HG02885 (cell line): ENCODE results near the gene DIP2C.
"Not testable (repeated sequence)": the region's sequence is repeated elsewhere in the genome, so short reads cannot be mapped to it uniquely, and the experiment has no call there.

Experiments
- ATAC-seq: cut with Tn5 transposase; IDR thresholded peaks from one replicate; pipeline ENCODE4 v1.9.1; 2021; ENCODE audit warnings: mild to moderate bottlenecking; ENCODE audit not compliant: unreplicated experiment, poor library complexity

Gene DIP2C

DNA sequence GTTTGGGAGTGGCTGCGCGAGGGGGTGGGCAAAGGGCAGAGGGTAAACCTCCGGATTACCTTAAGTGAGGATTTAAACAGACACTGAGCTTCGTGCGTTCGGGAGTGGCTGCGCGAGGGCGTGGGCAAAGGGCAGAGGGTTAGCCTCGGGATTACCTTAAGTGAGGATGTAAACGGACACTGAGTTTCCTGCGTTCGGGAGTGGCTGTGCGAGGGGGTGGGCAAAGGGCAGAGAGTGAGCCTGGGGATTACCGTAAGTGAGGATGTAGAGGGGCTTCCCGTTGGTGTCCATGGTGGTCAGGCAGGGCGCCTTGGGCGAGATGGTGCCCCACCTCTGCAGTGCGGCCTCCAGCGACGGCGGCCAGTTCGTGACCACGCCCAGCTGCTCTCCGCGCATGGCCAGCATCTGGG is 275.8 kb downstream of the DIP2C start:
- no peak for ATAC-seq

DNA sequence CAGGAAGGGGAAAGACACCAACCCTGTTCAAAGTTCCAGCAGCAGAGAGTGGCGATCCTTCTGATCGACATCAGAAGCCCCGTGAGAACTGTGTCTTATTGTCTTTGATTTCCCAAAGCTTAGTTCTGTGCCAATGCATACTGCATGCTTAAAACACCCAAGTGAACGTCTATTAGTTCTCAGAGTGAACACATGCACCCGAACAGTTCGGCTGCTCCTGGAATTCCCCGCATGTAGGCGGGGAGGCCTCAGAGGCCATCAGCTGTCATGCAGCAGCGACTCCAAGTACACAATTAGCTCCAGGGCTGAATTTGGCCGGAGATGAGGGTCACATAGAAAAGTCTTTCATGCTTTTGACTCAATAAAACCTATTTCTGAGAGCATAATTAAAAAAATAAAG is 277.4 kb downstream of the DIP2C start:
- peak; percentile 75 for ATAC-seq

DNA sequence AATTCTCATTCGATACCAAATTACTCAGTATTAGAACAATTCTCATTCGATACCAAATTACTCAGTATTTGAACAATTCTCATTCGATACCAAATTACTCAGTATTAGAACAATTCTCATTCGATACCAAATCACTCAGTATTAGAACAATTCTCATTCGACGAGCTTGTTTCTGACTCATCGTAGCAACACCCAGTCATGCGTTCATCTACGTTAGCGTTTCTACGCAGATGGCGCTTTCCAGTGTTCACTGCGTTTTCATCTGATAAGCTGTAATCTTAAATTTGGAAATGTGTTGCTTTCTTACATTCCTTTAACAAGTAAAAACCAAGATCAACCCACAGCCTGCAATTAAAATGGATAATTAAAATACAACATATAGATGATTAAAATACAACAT is 277.9 kb downstream of the DIP2C start:
- no peak for ATAC-seq

DNA sequence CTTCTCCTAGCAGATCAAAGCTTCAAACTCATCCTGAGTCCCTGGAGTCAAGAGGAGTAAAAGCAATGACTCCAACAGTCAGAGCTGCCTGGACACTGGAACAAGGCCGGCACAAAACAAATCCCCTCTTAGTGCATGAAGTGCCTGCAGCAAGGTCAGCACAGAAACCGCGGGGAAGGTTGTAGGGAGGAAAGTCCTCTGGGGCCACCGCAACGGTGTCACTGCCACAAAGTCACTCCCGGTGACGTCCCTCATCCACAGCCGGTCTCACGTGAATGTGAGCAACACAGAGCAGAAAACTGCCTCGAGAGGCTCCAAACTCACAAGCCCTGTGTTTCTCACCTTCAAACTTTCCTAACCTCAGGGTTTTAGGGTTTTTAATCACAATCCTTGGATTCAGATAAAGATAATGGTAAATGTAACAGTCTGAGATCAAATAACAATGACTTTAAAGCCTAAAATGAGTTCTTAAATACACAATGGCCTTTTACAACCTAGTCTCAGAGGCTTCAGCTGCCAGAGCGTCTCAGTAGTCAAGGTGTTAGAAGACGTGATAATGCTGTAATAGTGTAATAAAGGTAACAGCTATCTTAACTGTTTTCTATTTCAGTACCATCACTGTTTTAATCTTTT is 279.9 kb downstream of the DIP2C start:
- no peak for ATAC-seq

DNA sequence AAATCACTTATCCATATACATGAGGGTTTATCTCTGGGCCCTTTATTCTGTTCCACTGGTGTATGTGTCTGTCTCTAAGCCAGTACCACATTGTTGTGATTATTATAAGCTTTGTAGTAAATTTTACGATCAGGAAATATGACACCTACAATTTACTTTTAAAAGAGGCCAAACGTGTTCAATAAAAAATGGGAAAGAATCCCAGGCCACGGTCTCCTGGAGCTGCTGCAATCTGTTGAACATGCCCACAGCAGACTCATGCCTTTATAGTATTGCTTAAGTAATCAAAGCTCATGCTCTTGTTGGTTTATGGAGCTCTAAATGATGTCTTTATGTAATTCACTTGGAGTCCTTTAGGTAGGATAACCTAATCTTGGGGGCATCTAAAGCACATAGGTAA is 281.2 kb downstream of the DIP2C start:
- no peak for ATAC-seq

DNA sequence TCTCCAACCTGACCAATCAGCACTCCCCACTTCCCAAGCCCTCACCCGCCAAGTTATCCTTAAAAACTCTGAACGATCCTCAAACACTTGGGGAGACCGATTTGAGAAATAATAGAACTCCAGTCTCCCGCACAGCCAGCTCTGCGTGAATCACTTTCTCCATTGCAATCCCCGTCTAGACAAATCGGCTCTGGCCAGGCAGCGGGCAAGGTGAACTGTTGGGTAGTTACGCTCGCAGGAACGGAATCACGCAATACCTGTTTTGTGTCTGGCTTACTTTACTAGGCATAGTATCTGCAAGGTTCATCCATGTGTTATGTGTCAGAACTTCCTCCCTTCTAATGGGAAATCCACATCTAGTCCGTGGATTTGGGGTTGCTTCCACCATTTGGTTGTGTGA is 282.5 kb downstream of the DIP2C start:
- ATAC-seq: no peak

DNA sequence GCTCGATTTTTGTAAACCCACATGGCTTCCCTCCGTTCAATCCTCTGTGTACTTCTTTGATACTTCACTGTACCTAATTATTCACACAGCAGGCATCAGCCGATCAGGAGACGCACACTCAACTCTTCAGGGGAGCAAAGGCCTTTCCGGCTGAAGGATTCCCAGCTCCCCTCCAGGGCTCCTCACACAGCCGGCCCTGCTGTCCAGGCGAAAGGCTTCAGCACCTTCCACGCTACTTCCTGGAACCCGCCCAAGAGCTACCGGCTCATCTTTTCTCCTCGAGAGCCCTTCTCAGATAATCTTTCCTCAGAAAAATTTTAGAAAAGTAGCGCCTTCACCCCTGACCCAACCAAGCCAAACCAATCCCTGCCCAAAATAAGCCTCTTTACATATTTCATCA is 283.8 kb downstream of the DIP2C start:
- no peak for ATAC-seq

DNA sequence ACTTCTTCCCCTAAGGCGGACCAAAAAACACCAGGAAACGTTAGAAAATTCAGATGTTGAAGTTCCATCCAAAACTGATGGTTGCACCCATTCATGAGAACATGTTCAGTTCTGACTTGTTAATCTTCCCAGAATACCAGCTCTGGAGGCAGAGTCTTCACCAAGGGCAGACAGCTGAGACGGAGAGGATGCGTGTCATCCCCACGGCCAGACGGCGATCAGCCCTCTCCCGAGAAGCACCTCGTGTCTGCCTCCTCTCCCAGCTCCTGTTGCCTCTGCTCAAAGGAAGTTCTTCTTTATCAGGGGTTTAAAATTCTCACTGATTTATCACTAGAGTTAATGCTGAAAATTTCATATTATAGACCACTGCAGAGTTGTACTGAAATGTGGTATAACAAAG is 284.5 kb downstream of the DIP2C start:
- no peak for ATAC-seq

DNA sequence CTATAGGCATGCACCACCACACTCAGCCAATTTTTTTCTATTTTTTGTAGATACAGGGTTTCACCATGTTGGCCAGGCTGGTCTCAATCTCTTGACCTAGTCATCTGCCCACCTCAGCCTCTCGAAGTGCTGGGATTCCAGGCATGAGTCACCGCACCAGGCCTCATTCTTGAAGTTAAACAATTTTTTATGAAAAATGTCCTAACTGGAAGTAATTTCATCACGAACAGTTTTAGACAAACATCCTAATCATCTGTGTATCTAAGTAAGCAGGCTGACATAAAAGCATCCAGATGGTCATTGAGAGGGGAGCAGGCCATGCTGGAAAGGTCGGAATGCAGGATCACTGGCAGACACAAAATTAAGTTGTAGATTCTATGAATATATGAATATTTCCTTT is 285.1 kb downstream of the DIP2C start:
- no peak for ATAC-seq

DNA sequence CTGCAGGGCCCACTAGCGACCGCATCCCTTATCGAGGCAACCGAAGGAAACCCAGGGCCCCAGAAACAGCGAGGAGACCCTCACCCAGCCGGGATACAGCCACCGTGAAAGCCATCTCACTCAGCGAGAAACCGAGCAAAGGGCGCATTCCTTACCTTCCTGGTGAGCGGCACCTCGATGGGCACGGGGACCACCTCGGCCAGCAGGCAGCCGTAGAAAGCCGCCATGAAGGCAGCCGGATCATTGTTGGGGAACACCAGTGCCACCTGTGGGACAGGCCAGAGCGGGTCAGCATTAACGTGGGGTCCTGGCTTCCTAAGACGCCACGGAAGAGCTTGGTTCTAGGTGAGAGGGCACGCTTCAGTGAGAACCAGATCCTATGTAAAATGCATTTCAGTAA is 290.5 kb downstream of the DIP2C start:
- no peak for ATAC-seq

DNA sequence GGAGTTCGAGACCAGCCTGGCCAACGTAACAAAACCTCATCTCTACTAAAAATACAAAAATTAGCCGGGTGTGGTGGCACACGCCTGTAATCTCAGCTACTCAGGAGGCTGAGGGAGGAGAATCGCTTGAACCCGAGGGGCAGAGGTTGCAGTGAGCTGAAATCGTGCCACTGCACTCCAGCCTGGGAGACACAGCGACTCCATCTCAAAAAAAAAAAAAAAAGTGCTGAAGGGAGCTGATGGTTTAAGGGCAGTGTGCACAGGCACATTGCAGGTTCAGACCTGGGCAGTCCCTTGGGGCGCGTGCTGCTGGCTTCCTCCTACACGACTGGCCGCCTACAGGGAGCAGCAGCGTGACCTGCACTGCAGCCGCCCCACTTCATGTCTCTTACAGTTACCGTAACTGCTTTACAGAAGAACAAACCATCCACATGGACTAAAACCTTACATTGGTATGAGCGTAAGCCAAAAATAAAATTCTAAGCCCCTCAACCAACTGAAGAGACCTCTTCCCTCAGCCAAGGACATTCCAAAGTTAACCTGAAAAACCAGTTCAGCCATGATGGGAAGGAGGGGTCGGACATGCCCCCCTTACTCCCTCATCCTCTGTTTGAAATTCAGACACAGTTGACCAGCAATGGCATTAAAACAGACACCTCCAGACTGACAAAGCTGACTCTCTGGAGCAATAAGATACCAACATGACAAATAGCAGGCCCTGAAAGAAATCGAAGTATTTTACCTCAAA is 292.0 kb downstream of the DIP2C start:
- ATAC-seq: peak; percentile 86

DNA sequence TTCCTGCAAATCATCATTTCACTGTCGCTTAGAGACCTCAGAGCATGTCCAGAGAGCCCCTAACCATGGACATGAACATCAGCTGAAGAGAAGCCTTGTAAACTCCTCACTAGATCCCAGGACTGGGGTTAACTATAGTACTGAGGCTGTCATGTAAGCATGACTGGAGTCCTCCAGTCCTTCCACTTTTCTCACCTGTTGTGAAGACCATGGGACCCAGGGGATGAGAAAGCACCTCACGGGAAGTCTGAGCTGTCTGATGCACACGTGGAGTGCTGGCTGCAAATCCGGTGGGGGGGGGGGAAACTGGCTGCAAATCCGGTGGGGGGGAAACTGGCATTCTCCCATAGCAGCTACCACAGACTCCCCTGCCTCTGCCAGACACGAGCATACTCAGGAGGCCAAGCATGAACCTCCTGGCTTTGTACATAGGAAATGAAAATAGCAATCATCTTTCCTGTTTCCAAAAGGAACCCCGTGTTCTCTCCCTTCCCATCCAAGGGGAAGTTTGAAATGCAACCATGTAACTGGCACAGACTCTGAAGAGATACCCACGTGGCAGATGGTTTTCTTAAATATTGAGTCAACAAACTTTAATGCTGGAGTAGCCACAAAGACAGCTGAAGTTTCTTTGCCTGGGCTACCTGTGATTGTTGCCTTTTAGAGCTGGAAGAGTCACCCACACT is 292.8 kb downstream of the DIP2C start:
- no peak for ATAC-seq

DNA sequence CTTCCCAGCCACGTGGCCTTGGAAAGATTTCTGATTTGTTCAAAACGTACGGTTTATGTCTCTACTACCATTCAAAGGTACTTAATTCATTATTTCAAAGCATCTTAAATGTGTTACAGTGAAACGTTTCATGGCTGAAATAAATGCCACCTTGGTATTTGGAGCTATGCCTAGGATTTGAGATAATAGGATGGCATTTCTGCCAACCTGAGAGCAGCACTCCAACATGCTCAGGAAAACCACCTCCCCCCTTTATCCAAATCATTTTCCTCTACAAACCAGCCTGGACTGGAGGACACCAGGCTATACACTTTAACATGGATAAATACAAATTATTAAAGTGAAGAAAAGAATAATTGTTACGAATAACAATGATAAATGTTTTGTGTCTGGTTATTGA is 293.4 kb downstream of the DIP2C start:
- ATAC-seq: no peak

DNA sequence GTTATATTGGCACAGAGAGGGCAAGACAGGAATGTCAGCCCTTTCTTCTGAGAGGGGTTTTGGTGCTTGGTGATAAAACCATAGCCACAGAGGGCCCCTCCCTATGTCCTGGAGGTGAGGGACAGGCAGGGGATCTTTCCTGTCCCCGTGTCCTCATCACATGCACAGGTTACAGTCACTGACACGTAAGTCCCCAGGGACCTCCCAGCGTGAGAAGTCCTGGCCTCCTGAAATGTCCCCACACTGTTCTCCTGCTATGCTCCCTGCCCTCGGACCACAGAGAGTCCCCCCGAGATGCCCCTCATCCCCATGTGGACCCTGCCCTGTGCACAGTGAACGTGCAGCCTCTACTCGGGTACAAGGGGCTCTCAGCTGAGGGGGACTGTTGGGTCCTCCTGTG is 293.8 kb downstream of the DIP2C start:
- ATAC-seq: no peak

DNA sequence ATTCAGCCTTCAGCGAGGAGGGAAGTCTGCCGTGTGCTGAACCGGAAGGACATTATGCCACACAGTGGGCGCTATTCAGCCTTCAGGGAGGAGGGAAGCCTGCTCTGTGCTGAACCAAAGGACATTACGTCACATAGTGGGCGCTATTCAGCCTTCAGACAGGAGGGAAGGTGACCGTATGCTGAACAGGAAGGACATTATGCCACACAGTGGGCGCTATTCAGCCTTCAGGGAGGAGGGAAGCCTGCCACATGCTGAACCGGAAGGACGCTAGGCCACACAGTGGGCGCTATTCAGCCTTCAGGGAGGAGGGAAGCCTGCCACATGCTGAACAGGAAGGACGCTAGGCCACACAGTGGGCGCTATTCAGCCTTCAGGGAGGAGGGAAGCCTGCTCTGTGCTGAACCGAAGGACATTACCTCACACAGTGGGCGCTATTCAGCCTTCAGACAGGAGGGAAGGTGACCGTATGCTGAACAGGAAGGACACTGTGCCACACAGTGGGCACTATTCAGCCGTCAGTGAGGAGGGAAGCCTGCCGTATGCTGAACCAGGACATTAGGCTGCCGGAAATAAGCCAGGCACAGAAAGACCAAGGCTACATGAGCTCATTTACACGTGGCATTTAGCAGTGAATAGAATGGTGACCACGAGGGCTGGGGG is 294.9 kb downstream of the DIP2C start:
- not testable (repeated sequence) for ATAC-seq

DNA sequence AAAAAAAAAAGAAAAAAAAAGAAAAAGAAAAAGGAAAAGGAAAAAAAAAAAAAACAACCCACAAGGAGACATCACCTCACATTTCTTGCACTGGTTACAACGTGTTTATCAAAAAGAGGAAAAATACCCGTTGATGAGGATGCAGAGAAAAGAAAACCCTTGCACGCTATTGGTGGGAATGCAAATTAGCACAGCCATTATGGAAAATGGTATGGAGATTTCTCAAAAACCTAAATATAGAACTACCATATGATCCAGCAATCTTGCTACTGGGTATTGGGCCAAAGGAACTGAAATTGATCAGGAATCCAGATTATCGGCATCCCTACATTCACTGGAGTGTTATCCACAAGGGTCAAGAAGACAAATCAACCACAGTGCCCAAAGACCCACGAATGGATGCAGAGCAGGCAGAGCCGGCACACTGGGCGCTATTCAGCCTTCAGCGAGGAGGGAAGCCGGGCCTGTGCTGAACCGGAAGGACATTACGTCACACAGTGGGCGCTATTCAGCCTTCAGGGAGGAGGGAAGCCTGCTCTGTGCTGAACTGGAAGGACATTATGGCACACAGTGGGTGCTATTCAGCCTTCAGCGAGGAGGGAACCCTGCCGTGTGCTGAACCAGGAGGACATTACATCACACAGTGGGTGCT is 295.6 kb downstream of the DIP2C start:
- ATAC-seq: no peak

DNA sequence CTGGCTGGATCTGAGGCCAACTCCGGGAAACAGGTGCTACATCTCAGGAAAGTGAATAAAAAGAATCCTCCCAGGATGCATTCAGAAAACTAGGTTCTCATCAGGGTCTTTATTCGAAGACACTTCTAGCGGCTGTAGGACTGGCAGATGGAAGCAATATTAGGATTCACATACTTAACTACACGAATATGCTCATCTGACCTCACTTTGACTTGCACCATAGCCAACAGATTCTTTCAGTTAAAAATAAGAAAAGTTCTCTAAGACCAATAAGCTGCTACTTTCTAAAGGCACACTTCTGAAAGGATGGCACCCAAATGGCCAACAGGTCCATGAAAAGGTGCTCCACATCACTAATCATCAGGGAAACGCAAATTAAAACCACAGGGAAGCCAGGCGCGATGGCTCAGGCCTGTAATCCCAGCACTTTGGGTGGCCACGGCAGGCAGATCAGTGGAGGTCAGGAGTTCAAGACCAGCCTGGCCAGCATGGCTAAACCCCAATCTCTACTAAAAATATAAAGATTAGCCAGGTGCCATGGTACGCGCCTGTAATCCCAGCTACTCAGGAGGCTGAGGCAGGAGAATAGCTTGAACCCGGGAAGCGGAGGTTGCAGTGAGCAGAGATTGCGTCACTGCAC is 296.2 kb downstream of the DIP2C start:
- ATAC-seq: no peak

DNA sequence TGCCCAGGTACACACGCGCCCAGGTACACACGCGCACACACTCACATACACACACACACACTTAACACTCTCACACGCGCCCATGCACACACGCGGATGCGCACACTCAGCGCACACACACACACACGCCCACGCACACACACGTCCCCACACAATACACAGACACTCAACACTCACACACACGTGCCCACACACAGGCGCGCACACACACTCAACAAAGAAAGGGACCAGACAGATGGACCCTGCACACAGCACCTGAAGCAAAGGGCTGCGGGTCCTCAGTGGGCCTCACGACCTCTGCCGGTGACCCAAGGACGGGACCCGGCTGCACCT is 296.8 kb downstream of the DIP2C start:
- no peak for ATAC-seq

DNA sequence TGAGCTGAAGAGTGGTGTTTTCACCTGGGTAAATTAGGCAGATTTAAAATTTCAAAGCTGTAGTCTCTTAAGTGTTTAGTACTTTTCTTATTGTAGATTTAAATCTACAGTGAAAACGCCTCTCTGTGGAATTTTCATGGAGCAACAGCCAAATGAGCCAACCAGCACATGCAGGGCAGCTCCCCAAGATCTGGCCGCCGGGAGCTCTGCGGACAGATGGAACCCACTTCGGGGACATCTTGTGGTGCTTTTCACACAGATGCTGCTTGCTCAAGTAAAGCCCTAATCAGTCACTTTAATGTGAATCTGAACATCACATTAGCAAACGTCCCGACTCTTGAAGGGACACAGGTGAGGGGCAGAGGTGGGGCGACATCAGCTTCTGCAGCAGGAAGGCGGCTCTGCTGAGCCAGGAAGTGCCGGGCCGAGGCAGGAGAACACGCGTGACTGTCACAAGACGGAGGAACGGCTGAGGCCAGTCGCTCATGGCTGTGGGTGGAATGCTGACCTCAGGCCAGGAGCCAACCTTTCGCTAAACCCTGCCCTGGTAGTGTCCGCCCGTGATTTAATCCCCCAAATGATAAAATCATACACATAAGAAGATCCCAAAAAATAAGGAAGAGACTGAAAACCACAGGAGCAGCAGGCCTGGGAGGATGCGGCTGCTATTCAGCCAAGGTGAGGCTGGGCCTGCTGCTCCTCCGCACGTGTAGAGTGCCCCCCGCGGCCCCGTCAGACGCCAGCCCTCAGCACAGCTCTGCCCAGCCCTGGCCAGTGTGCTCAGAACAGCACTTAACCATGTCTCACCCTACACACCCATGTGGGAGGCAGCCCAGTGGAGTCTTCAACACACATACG is 297.4 kb downstream of the DIP2C start:
- ATAC-seq: no peak
